Endothelial cell of umbilical vein (primary cell): ENCODE measurements around the gene NEURL2. TPM values are rescaled to one million over a fixed set of nuclear protein-coding genes. Genes with fewer than 3 reads are reported as not detected.

Experiments used
- BruUV-seq: library from RNA; stranded (reverse); fragments of 400-500 nt; replicated peaks from 2 replicates; lab custom pipeline; 2021; lab: Mats Ljungman, UMichigan
- CTCF ChIA-PET: fragments of 300-600, 350-600 bp; sonication (Branson Sonifier 250); formaldehyde crosslinking; loops from one replicate; lab custom pipeline; 2021; ENCODE audit warnings: antibody characterized with exemption, inconsistent platforms; lab: Charles Lee
- POLR2A ChIA-PET: fragments of 300-600, 350-600 bp; sonication (Branson Sonifier 250); formaldehyde crosslinking; loops from one replicate; lab custom pipeline; 2021; ENCODE audit warnings: antibody characterized with exemption, inconsistent platforms; lab: Charles Lee
- DNase-seq: peaks from one replicate; pipeline ENCODE4 v3.0.0-alpha.2; 2011; ENCODE audit warnings: low read depth, low spot score
- FAIRE-seq: peaks from 2 replicates; lab custom pipeline; 2011; peaks lifted over from hg19 to GRCh38; lab: Jason Lieb, UNC
- H2AFZ ChIP-seq: 2 replicates; pipeline ENCODE4 v1.6.0; 2012; ENCODE audit warnings: low read depth, low read length, control low read depth, inconsistent platforms
- H3K27ac ChIP-seq: 2 replicates; pipeline ENCODE4 v1.5.1; 2011; ENCODE audit warnings: low read depth, mild to moderate bottlenecking, control low read depth, low read length, moderate library complexity; ENCODE audit not compliant: insufficient read depth
- H3K27me3 ChIP-seq, 2 experiments: 2 replicates each; pipeline versions ENCODE4 v1.6.0 to v1.6.1; 2011; ENCODE audit warnings: low read length in 2 of 2, mixed read lengths in 1 of 2; ENCODE audit not compliant: control insufficient read depth in 2 of 2, insufficient read depth in 2 of 2
- H3K36me3 ChIP-seq, 2 experiments: 2 replicates in 1 of 2; 3 replicates in 1 of 2; pipeline ENCODE4 v1.5.1; 2011; ENCODE audit warnings: low read length in 2 of 2, mild to moderate bottlenecking in 1 of 2, moderate library complexity in 1 of 2; ENCODE audit not compliant: control insufficient read depth in 2 of 2, insufficient read depth in 2 of 2; ENCODE audit errors: extremely low read depth in 1 of 2
- H3K4me1 ChIP-seq: 3 replicates; pipeline ENCODE4 v1.5.1; 2011; ENCODE audit warnings: mild to moderate bottlenecking, low read length; ENCODE audit not compliant: control insufficient read depth, insufficient read depth; ENCODE audit errors: extremely low read depth
- H3K4me2 ChIP-seq: 2 replicates; pipeline ENCODE4 v1.6.1; 2011; ENCODE audit warnings: low read length, control low read depth, mixed read lengths; ENCODE audit not compliant: insufficient read depth
- H3K4me3 ChIP-seq, 3 experiments: fragments of 200-600 bp in 1 of 3; sonication (generic), shearing (Covaris generic) in 1 of 3; replicated peaks in 1 of 3; 2 replicates each; pipeline ENCODE4 v1.5.1; 2011 to 2016; ENCODE audit warnings: control low read depth in 3 of 3, low read length in 3 of 3, mild to moderate bottlenecking in 2 of 3, inconsistent platforms in 1 of 3, low read depth in 1 of 3, moderate library complexity in 1 of 3; ENCODE audit not compliant: insufficient read depth in 1 of 3
- H3K79me2 ChIP-seq: 2 replicates; pipeline ENCODE4 v1.6.0; 2012; ENCODE audit warnings: low read length, inconsistent platforms; ENCODE audit not compliant: control insufficient read depth, insufficient read depth
- H3K9ac ChIP-seq: replicated peaks from 2 replicates; pipeline ENCODE3; 2011; ENCODE audit warnings: low read length, control low read depth; ENCODE audit not compliant: insufficient read depth; ENCODE audit errors: extremely low read depth
- H3K9me1 ChIP-seq: replicated peaks from 3 replicates; pipeline ENCODE4 v1.6.0; 2011; ENCODE audit warnings: mild to moderate bottlenecking, low read length; ENCODE audit not compliant: control insufficient read depth, insufficient read depth; ENCODE audit errors: extremely low read depth
- H3K9me3 ChIP-seq: replicated peaks from 2 replicates; pipeline ENCODE4 v1.5.1; 2012; ENCODE audit warnings: low read length, inconsistent platforms; ENCODE audit not compliant: control insufficient read depth, insufficient read depth
- H4K20me1 ChIP-seq: replicated peaks from 2 replicates; pipeline ENCODE3; 2011; ENCODE audit warnings: mild to moderate bottlenecking, low read length; ENCODE audit not compliant: control insufficient read depth, insufficient read depth; ENCODE audit errors: extremely low read depth
- CTCF ChIP-seq, 2 donors: IDR thresholded peaks; 1 replicate in 1 of 2; 2 replicates in 1 of 2; pipeline ENCODE4 v1.5.1; 2011; ENCODE audit warnings: low read length in 2 of 2, mild to moderate bottlenecking in 2 of 2, moderate library complexity in 2 of 2, control low read depth in 1 of 2, inconsistent platforms in 1 of 2, low read depth in 1 of 2; ENCODE audit not compliant: insufficient read depth in 1 of 2; ENCODE audit errors: extremely low read depth in 1 of 2
- EZH2 ChIP-seq: IDR thresholded peaks from 2 replicates; pipeline ENCODE4 v1.6.1; 2012; ENCODE audit warnings: borderline replicate concordance, low read depth, mild to moderate bottlenecking, moderate library complexity, low read length, inconsistent platforms; ENCODE audit not compliant: severe bottlenecking
- FOS ChIP-seq: IDR thresholded peaks from 2 replicates; pipeline ENCODE4 v1.6.1; 2011; ENCODE audit warnings: mild to moderate bottlenecking, low read length, moderate library complexity, borderline replicate concordance; ENCODE audit not compliant: insufficient read depth
- GATA2 ChIP-seq: IDR thresholded peaks from 2 replicates; pipeline ENCODE4 v1.7.0; 2011; ENCODE audit warnings: low read depth, mild to moderate bottlenecking, moderate library complexity, mixed read lengths, low read length; ENCODE audit not compliant: insufficient read length, insufficient read depth
- JUN ChIP-seq: IDR thresholded peaks from 2 replicates; pipeline ENCODE4 v1.6.1; 2011; ENCODE audit warnings: borderline replicate concordance, low read depth; ENCODE audit not compliant: insufficient read length, insufficient read depth
- MYC ChIP-seq: IDR thresholded peaks from one replicate; pipeline ENCODE4 v1.6.1; 2011; ENCODE audit warnings: mild to moderate bottlenecking, low read depth, low read length
- POLR2A ChIP-seq: IDR thresholded peaks from 2 replicates; pipeline ENCODE4 v1.6.1; 2012; ENCODE audit warnings: low read depth, mild to moderate bottlenecking, control low read depth, low read length
- POLR2AphosphoS5 ChIP-seq: IDR thresholded peaks from 2 replicates; pipeline ENCODE4 v1.6.1; 2012; ENCODE audit warnings: low read depth, mild to moderate bottlenecking, control low read depth, low read length, moderate library complexity; ENCODE audit not compliant: insufficient read depth
- dilution Hi-C: fragments of 300-500 bp; cut with MboI; formaldehyde crosslinking; loops from one replicate; pipeline ENCODE4 v1.15.0; 2019; ENCODE audit warnings: low sequenced_read_pairs; ENCODE audit not compliant: extremely low pct_ligation_motif_present
- intact Hi-C: fragments of 100-400 bp; cut with micrococcal nuclease; formaldehyde crosslinking; loops from one replicate; pipeline ENCODE4 v1.10.0; 2022
- polyA plus RNA-seq, 4 experiments: library from polyadenylated mRNA; depleted of rRNA in 3 of 4; stranded (reverse) in 3 of 4; unstranded in 1 of 4; fragments of >200 nt; gene quantifications; 2 replicates each; pipeline versions ENCODE4 v1.2.1 to v1.2.3, GENCODE V29; 2011 to 2012; ENCODE audit warnings: missing spikeins in 1 of 4
- total RNA-seq: library from RNA; stranded (reverse); gene quantifications from 2 replicates; pipeline ENCODE4 v1.2.3, GENCODE V29; 2021
- TF ChIP-seq, protein P1 (sequence below): IDR thresholded peaks from 2 replicates; pipeline ENCODE4 v1.6.1; 2011; ENCODE audit not compliant: insufficient read depth, insufficient read length

The NEURL2 gene
- total and polyA plus RNA-seq, 2 donors (not counting 3 experiments of a cell fraction or from before 2014, with no cell fraction given): 2.8 to 5.4 TPM

GRCh38 chr20:45840700-45841198 lies 50.3 kb downstream of the NEURL2 start:
- DNase-seq (no peak), FAIRE-seq (no peak)
- Histone ChIP-seq H4K20me1 (no peaks in the 10 kb centered on the region), H3K27ac (no peak overlapping the region), H3K9me3 (no peaks in the 10 kb centered on the region), H3K9ac (no peak overlapping the region), H3K27me3 (no peaks in the 10 kb centered on the region), H3K36me3 (peaks cover 0 to 30% of the 10 kb centered on the region in 2 experiments), H3K4me1 (peaks cover 6% of the 10 kb centered on the region), H2AFZ (no peak overlapping the region), H3K9me1 (no peaks in the 10 kb centered on the region), H3K4me3 (no peak overlapping the region), H3K4me2 (no peak overlapping the region), H3K79me2 (no peaks in the 10 kb centered on the region)
- no peak for TF ChIP-seq POLR2AphosphoS5
- TF ChIP-seq CTCF (IDR thresholded peaks at IDR 0.05; ENCODE audit: extremely low read depth in 1 of 2, insufficient read depth in 1 of 2, low read depth in 1 of 2, low read length in 2 of 2): no peak
- TF ChIP-seq JUN: no peak
- no peak for TF ChIP-seq GATA2
- TF ChIP-seq MYC: no peak
- TF ChIP-seq, protein P1, sequence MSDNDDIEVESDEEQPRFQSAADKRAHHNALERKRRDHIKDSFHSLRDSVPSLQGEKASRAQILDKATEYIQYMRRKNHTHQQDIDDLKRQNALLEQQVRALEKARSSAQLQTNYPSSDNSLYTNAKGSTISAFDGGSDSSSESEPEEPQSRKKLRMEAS: no peak
- no peak for TF ChIP-seq EZH2
- TF ChIP-seq FOS: no peak
- TF ChIP-seq POLR2A: no peak
- ChIA-PET POLR2A (no interaction called here), CTCF (interaction anchor here (0.7 to 1.9 kb wide), 4 partner anchors 9 to 42 kb away, joined by 3 to 6 read pairs (median 4); no protein-coding TSS in a partner anchor)
- intact Hi-C loops (no loop called here), dilution Hi-C loops (no loop called here)
- no TSS peak for BruUV-seq

Other genes with a start within 250 kb of the NEURL2 start
- not detected in 2 replicates for gene WFDC11, start 221.0 kb downstream of the NEURL2 start, total RNA-seq
- not detected in 2 replicates for gene WFDC11, start 221.0 kb downstream of the NEURL2 start, polyA plus RNA-seq
- not detected in 2 replicates for gene WFDC13, start 189.2 kb downstream of the NEURL2 start, total RNA-seq
- gene WFDC13, start 189.2 kb downstream of the NEURL2 start, polyA plus RNA-seq: not detected in 2 replicates
- gene WFDC10B, start 186.2 kb downstream of the NEURL2 start, total RNA-seq: not detected in 2 replicates
- not detected in 2 replicates for gene WFDC10B, start 186.2 kb downstream of the NEURL2 start, polyA plus RNA-seq
- gene SPINT4, start 168.9 kb downstream of the NEURL2 start, total RNA-seq: not detected in 2 replicates
- not detected in 2 replicates for gene SPINT4, start 168.9 kb downstream of the NEURL2 start, polyA plus RNA-seq
- not detected in 2 replicates for gene WFDC3, start 99.3 kb downstream of the NEURL2 start, total RNA-seq
- 0.39 TPM in 1 of 2 replicates, not detected in the other for gene WFDC3, start 99.3 kb downstream of the NEURL2 start, polyA plus RNA-seq
- 31.9 and 33.7 TPM in 2 replicates for gene DNTTIP1, start 99.3 kb downstream of the NEURL2 start, total RNA-seq
- gene DNTTIP1, start 99.3 kb downstream of the NEURL2 start, polyA plus RNA-seq: 38.4 and 40.5 TPM in 2 replicates
- gene UBE2C, start 78.6 kb downstream of the NEURL2 start, total RNA-seq: 108 and 129 TPM in 2 replicates
- gene UBE2C, start 78.6 kb downstream of the NEURL2 start, polyA plus RNA-seq: 130 and 135 TPM in 2 replicates
- gene TNNC2, start 63.9 kb downstream of the NEURL2 start, total RNA-seq: not detected in 2 replicates
- gene TNNC2, start 63.9 kb downstream of the NEURL2 start, polyA plus RNA-seq: 0.19 and 0.26 TPM in 2 replicates
- 11.9 and 14.9 TPM in 2 replicates for gene SNX21, start 57.4 kb downstream of the NEURL2 start, total RNA-seq
- gene SNX21, start 57.4 kb downstream of the NEURL2 start, polyA plus RNA-seq: 11.6 and 14.8 TPM in 2 replicates
- 15.5 and 15.8 TPM in 2 replicates for gene ACOT8, start 33.8 kb downstream of the NEURL2 start, total RNA-seq
- 50.9 and 58.8 TPM in 2 replicates for gene ACOT8, start 33.8 kb downstream of the NEURL2 start, polyA plus RNA-seq
- gene ZSWIM3, start 33.6 kb downstream of the NEURL2 start, total RNA-seq: 4.2 and 4.4 TPM in 2 replicates
- gene ZSWIM3, start 33.6 kb downstream of the NEURL2 start, polyA plus RNA-seq: 3.8 and 4.5 TPM in 2 replicates
- gene ZSWIM1, start 10.0 kb downstream of the NEURL2 start, total RNA-seq: 10.0 and 11.3 TPM in 2 replicates
- gene ZSWIM1, start 10.0 kb downstream of the NEURL2 start, polyA plus RNA-seq: 8.5 and 9.4 TPM in 2 replicates
- 1.3 TPM in 1 of 2 replicates, not detected in the other for gene SPATA25, start 3.6 kb downstream of the NEURL2 start, total RNA-seq
- gene SPATA25, start 3.6 kb downstream of the NEURL2 start, polyA plus RNA-seq: 0.69 and 1.0 TPM in 2 replicates
- gene CTSA, start 127 bp upstream of the NEURL2 start, total RNA-seq: 156 and 169 TPM in 2 replicates
- gene CTSA, start 127 bp upstream of the NEURL2 start, polyA plus RNA-seq: 409 and 427 TPM in 2 replicates
- gene PLTP, start 20.9 kb upstream of the NEURL2 start, total RNA-seq: 61.9 and 62.1 TPM in 2 replicates
- 118 TPM in 2 replicates for gene PLTP, start 20.9 kb upstream of the NEURL2 start, polyA plus RNA-seq
- 25.8 and 27.2 TPM in 2 replicates for gene PCIF1, start 43.5 kb upstream of the NEURL2 start, total RNA-seq
- gene PCIF1, start 43.5 kb upstream of the NEURL2 start, polyA plus RNA-seq: 26.4 and 27.6 TPM in 2 replicates
- gene ZNF335, start 81.0 kb upstream of the NEURL2 start, total RNA-seq: 22.8 and 23.9 TPM in 2 replicates
- 17.3 and 20.4 TPM in 2 replicates for gene ZNF335, start 81.0 kb upstream of the NEURL2 start, polyA plus RNA-seq
- gene MMP9, start 117.7 kb upstream of the NEURL2 start, total RNA-seq: not detected in 2 replicates
- not detected in 2 replicates for gene MMP9, start 117.7 kb upstream of the NEURL2 start, polyA plus RNA-seq
- gene SLC12A5, start 138.0 kb upstream of the NEURL2 start, total RNA-seq: 1.6 and 1.8 TPM in 2 replicates
- gene SLC12A5, start 138.0 kb upstream of the NEURL2 start, polyA plus RNA-seq: 1.8 and 2.3 TPM in 2 replicates
- gene NCOA5, start 198.8 kb upstream of the NEURL2 start, total RNA-seq: 34.2 and 39.5 TPM in 2 replicates
- 30.3 and 32.0 TPM in 2 replicates for gene NCOA5, start 198.8 kb upstream of the NEURL2 start, polyA plus RNA-seq
- gene CD40, start 227.1 kb upstream of the NEURL2 start, total RNA-seq: 33.1 and 36.6 TPM in 2 replicates
- gene CD40, start 227.1 kb upstream of the NEURL2 start, polyA plus RNA-seq: 38.3 and 43.9 TPM in 2 replicates